Esophagus (tissue), 2 donors: ENCODE data around the gene STARD13. TPM values are rescaled to one million over a fixed set of nuclear protein-coding genes. Genes with fewer than 3 reads are reported as not detected.
A peak's percentile ranks its signal among the peaks of the same experiment; 100 is the strongest.

Experiments
- H3K27ac ChIP-seq, 2 donors: one replicate each; pipeline ENCODE4 v1.5.1; 2013; ENCODE audit warnings: low read depth in 2 of 2, mild to moderate bottlenecking in 2 of 2, inconsistent platforms in 1 of 2, low read length in 1 of 2, moderate library complexity in 1 of 2
- H3K27me3 ChIP-seq, 2 donors: one replicate each; pipeline ENCODE4 v1.6.1; 2013; ENCODE audit warnings: low read length in 2 of 2, control low read depth in 1 of 2, mild to moderate bottlenecking in 1 of 2; ENCODE audit not compliant: insufficient read depth in 2 of 2, control insufficient read depth in 1 of 2
- H3K36me3 ChIP-seq, 2 donors: one replicate each; pipeline ENCODE4 v1.6.1; 2013; ENCODE audit warnings: low read length in 1 of 2; ENCODE audit not compliant: control insufficient read depth in 2 of 2, insufficient read depth in 2 of 2
- H3K4me1 ChIP-seq, 2 donors: one replicate each; pipeline ENCODE4 v1.6.1; 2013; ENCODE audit warnings: low read length in 1 of 2; ENCODE audit not compliant: control insufficient read depth in 2 of 2, insufficient read depth in 2 of 2
- H3K4me3 ChIP-seq, 2 donors: one replicate each; pipeline ENCODE4 v1.5.1; 2013; ENCODE audit warnings: low read length in 2 of 2, mild to moderate bottlenecking in 2 of 2, low read depth in 1 of 2, moderate library complexity in 1 of 2
- H3K9me3 ChIP-seq, 2 donors: one replicate each; pipeline ENCODE4 v1.6.1; 2013; ENCODE audit warnings: mild to moderate bottlenecking in 2 of 2, low read depth in 1 of 2, low read length in 1 of 2, moderate library complexity in 1 of 2; ENCODE audit not compliant: control insufficient read depth in 2 of 2, insufficient read depth in 1 of 2
- WGBS, 2 donors: extraction: QIAGEN DNeasy Blood & Tissue Kit; methylation state at CpG; one replicate each; pipeline ENCODE4 v1.1.7; 2013; 5-methylcytosine and 5-hydroxymethylcytosine counted together
- polyA plus RNA-seq, 2 donors: library from polyadenylated mRNA; stranded (reverse); fragments of 200-250 nt; gene quantifications; one replicate each; pipeline ENCODE4 v1.2.3, GENCODE V29; 2013
- donor health status: healthy with polysubstance abuse.
- donor health status: Bipolar disorder and iron deficiency.

STARD13 gene
- polyA plus RNA-seq, 2 donors = 1.6 to 3.0 TPM

GRCh38 chr13:33199289-33199850 is 86.2 kb downstream of the STARD13 start:
- H3K27ac ChIP-seq = no peak overlapping the region
- H3K36me3 ChIP-seq = peaks cover 0 to 3% of the 10 kb centered on the region in 2 donors
- no peaks in the 10 kb centered on the region for H3K9me3 ChIP-seq
- no peaks in the 10 kb centered on the region for H3K4me1 ChIP-seq
- H3K27me3 ChIP-seq = no peaks in the 10 kb centered on the region
- WGBS, 2 donors = 80 to 81% methylated on average over 2 of the region's 2 CpGs
- no peak overlapping the region for H3K4me3 ChIP-seq

DNA sequence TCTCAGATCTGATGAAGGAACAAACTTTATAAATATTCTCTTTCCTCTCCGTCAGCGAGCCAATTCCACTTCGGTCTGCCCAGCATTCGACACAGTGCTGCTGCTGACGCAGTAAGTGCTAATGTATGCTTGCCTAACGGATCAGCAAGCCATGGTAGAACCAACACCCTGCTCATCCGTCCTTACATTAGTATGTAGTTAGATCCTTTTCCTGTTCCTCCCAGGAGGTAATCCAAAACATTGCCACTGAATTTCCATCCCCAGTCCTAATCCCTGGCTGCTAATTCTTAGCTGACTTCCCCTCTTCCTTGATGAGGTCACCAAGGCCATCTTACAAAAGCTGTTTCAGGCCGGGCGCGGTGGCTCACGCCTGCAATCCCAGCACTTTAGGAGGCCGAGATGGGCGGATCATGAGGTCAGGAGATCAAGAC is 88.0 kb downstream of the STARD13 start:
- WGBS, 2 donors = 66 to 70% methylated on average over 13 of the region's 13 CpGs
- no peaks in the 10 kb centered on the region for H3K27me3 ChIP-seq
- peaks cover 0 to 3% of the 10 kb centered on the region in 2 donors for H3K36me3 ChIP-seq
- no peak overlapping the region for H3K4me3 ChIP-seq
- H3K9me3 ChIP-seq = no peaks in the 10 kb centered on the region
- H3K27ac ChIP-seq = peak overlapping the region; percentile 52 to 75
- no peaks in the 10 kb centered on the region for H3K4me1 ChIP-seq

GRCh38 chr13:33196767-33197166 is 88.8 kb downstream of the STARD13 start:
- peaks cover 0 to 3% of the 10 kb centered on the region in 2 donors for H3K36me3 ChIP-seq
- no peaks in the 10 kb centered on the region for H3K27me3 ChIP-seq
- peak overlapping the region in 1 of 2 donors; percentile 63 for H3K27ac ChIP-seq
- WGBS, 2 donors = 73 to 88% methylated on average over 3 of the region's 3 CpGs
- H3K9me3 ChIP-seq = no peaks in the 10 kb centered on the region
- H3K4me1 ChIP-seq = no peaks in the 10 kb centered on the region
- H3K4me3 ChIP-seq = no peak overlapping the region

- H3K4me3 ChIP-seq = no peak overlapping the region
- no peaks in the 10 kb centered on the region for H3K9me3 ChIP-seq
- peak overlapping the region in 1 of 2 donors; percentile 24 for H3K27ac ChIP-seq
- H3K4me1 ChIP-seq = no peaks in the 10 kb centered on the region
- H3K36me3 ChIP-seq = no peaks in the 10 kb centered on the region
- 85 to 87% methylated on average over 13 of the region's 13 CpGs for WGBS, 2 donors
- no peaks in the 10 kb centered on the region for H3K27me3 ChIP-seq
These were observed 89.7 kb downstream of the STARD13 start for GRCh38 chr13:33195693-33196464.

DNA sequence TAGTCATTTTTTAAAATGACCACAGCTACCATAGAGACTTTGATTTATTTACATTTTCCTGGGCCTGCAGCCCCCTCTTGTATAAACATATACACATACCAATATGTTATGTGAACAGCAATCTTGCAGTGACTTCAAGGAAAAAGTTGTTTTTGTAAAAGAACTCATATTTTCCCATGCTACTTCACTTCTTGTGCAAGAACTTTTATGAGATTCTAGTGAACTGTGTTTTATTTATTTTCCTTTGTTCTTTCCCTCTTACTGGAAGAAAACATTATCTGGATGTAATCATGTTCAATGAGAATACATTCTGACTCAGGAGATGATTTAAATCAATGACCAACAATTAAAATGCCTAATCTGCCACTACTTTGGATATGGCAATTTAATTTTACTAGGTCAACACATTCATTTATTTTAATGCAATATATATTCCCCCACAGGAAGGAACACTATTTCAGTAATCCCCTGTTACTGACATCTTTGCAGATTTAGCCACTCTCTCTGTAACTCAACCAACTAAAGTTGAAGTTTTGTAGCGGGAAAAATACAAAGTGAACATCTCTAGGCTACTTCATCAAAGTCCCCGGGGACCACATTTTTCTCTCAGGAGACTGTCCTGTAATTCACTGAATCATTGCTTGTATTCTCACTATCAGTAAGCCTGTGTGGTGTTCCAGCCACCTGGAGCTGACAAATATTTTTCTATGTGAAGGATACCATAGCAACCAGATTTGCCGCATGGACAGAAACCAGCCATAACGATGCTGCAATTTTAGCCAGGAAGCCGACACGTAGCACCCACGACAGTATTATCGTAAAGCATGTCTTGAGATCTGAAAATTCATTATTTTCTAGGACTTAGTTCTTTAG is 90.5 kb downstream of the STARD13 start:
- Histone ChIP-seq H3K27me3 (no peaks in the 10 kb centered on the region), H3K36me3 (no peaks in the 10 kb centered on the region), H3K27ac (peak overlapping the region in 1 of 2 donors; percentile 24), H3K4me3 (no peak overlapping the region), H3K4me1 (no peaks in the 10 kb centered on the region), H3K9me3 (no peaks in the 10 kb centered on the region)
- 52 to 57% methylated on average over 8 of the region's 8 CpGs for WGBS, 2 donors

- Histone ChIP-seq H3K27ac (peak overlapping the region in 1 of 2 donors; percentile 42), H3K9me3 (no peaks in the 10 kb centered on the region), H3K27me3 (no peaks in the 10 kb centered on the region), H3K36me3 (no peaks in the 10 kb centered on the region), H3K4me1 (no peaks in the 10 kb centered on the region), H3K4me3 (no peak overlapping the region)
- 79 to 83% methylated on average over 7 of the region's 7 CpGs for WGBS, 2 donors
These were observed 92.1 kb downstream of the STARD13 start for GRCh38 chr13:33193428-33193974.

- 61 to 65% methylated on average over 4 of the region's 4 CpGs for WGBS, 2 donors
These were observed 93.9 kb downstream of the STARD13 start for GRCh38 chr13:33191425-33192210.

DNA sequence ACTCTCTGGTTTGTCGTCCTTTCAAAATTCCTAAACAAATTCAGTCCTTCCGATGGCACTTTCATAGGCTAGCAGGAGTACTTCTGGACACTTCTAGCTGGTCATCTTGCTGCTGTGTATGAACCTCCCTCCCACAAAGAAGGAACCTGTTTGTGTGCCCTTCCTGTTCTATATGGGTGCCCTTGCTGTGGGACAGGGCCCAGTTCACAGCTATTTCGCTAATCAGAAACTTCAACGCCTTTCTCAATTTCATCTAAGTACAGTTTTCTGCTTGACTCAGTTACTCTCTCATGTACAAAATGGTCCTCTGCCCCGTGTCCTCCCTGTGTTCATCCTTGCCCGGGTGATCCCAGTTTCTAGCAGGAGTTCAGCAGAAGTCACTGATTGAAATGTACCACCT is 96.1 kb downstream of the STARD13 start:
- WGBS, 2 donors = 81 to 88% methylated on average over 6 of the region's 6 CpGs
- H3K27me3 ChIP-seq = no peaks in the 10 kb centered on the region
- H3K36me3 ChIP-seq = no peaks in the 10 kb centered on the region
- H3K9me3 ChIP-seq = no peaks in the 10 kb centered on the region
- peak overlapping the region; percentile 3 to 33 for H3K27ac ChIP-seq
- H3K4me3 ChIP-seq = no peak overlapping the region
- peaks cover 0 to 2% of the 10 kb centered on the region in 2 donors for H3K4me1 ChIP-seq

More at GRCh38 chr13:33191425-33192210, 93.9 kb downstream of the STARD13 start:
- peaks cover 0 to 2% of the 10 kb centered on the region in 2 donors for H3K4me1 ChIP-seq
- H3K9me3 ChIP-seq = no peaks in the 10 kb centered on the region
- H3K27ac ChIP-seq = no peak overlapping the region
- H3K36me3 ChIP-seq = no peaks in the 10 kb centered on the region
- H3K27me3 ChIP-seq = no peaks in the 10 kb centered on the region
- H3K4me3 ChIP-seq = no peak overlapping the region
